Right lobe of liver (tissue), 6 donors: ENCODE results near the gene MTA1. TPM values are rescaled to one million over a fixed set of nuclear protein-coding genes. Genes with fewer than 3 reads are reported as not detected.

ENCODE experiments used
- ATAC-seq, 4 donors: fragments of 200-7000 bp; cut with Tn5 transposase; one replicate each; pipeline ENCODE4 v1.9.1; 2020; ENCODE audit warnings: mild to moderate bottlenecking in 4 of 4, moderate library complexity in 4 of 4
- DNase-seq, 3 donors: peaks; one replicate each; pipeline ENCODE4 v3.0.0-alpha.2; 2020
- H3K27ac ChIP-seq, 3 donors: fragments of 200-600 bp; one replicate each; pipeline ENCODE4 v1.8.0; 2022
- H3K27me3 ChIP-seq, 2 donors: fragments of 200-600 bp; one replicate each; pipeline ENCODE4 v1.8.0; 2022
- H3K36me3 ChIP-seq, 4 donors: fragments of 200-600 bp; sonication (generic) in 1 of 4; one replicate each; pipeline versions ENCODE4 v1.5.1 to v1.8.0; 2017 to 2022; ENCODE audit warnings: control low read depth in 1 of 4
- H3K4me1 ChIP-seq, 4 donors: fragments of 200-600 bp; sonication (generic) in 1 of 4; one replicate each; pipeline versions ENCODE4 v1.5.1 to v1.8.0; 2017 to 2022; ENCODE audit warnings: control low read depth in 1 of 4
- H3K4me3 ChIP-seq, 3 donors: fragments of 200-600 bp; one replicate each; pipeline ENCODE4 v1.8.0; 2022
- H3K9me3 ChIP-seq, 4 donors: fragments of 200-600 bp; sonication (generic) in 1 of 4; one replicate each; pipeline versions ENCODE4 v1.5.1 to v1.8.0; 2017 to 2022; ENCODE audit warnings: control low read depth in 1 of 4
- POLR2A ChIP-seq: fragments of 450-650 bp; IDR thresholded peaks from one replicate; pipeline ENCODE4 v1.6.1; 2017; ENCODE audit warnings: antibody characterized with exemption, mild to moderate bottlenecking
- WGBS: methylation state at CpG from one replicate; pipeline ENCODE4 v1.1.6; 2018; ENCODE audit warnings: low coverage, low lambda C conversion rate; ENCODE audit not compliant: insufficient coverage; ENCODE audit errors: missing lambda C conversion rate; 5-methylcytosine and 5-hydroxymethylcytosine counted together
- intact Hi-C, 2 donors: fragments of 100-400 bp; cut with DNase I; formaldehyde crosslinking; loops; one replicate each; pipeline versions ENCODE4 v1.11.2 to v1.14.1; 2022
- total RNA-seq, 6 experiments: library from RNA; depleted of rRNA in 2 of 6; stranded (reverse); fragments of >200 nt in 2 of 6; fragmentation: NEBNext Ultra II Directional in 3 of 6; extraction: Animal tissue kit (Norgen Biotek cat#: 25700) in 3 of 6; gene quantifications; one replicate each; pipeline versions ENCODE4 v1.1.0 to v1.2.4, GENCODE V29; 2016 to 2023
- TF ChIP-seq, protein P1 (sequence below), 4 donors: fragments of 200-600 bp in 3 of 4; fragments of 450-650 bp in 1 of 4; IDR thresholded peaks; one replicate each; pipeline versions ENCODE4 v1.5.1 to v1.8.0; 2016 to 2022; ENCODE audit warnings: antibody characterized with exemption in 4 of 4, mild to moderate bottlenecking in 2 of 4
- donor health status: DM: no; HTN: yes; CAD: no.
- donor health status: DM: no; HTN: no; CAD: no.
- donor health status: DM: no; HTN: no; CAD: no.
- donor health status: DM: no; HTN: yes; CAD: no.
- donor health status: DM: no; HTN: yes; CAD: no.

Gene MTA1
- total RNA-seq, 6 experiments from 2014 or later = 18.6 to 45.1 (median 29.2) TPM

DNA sequence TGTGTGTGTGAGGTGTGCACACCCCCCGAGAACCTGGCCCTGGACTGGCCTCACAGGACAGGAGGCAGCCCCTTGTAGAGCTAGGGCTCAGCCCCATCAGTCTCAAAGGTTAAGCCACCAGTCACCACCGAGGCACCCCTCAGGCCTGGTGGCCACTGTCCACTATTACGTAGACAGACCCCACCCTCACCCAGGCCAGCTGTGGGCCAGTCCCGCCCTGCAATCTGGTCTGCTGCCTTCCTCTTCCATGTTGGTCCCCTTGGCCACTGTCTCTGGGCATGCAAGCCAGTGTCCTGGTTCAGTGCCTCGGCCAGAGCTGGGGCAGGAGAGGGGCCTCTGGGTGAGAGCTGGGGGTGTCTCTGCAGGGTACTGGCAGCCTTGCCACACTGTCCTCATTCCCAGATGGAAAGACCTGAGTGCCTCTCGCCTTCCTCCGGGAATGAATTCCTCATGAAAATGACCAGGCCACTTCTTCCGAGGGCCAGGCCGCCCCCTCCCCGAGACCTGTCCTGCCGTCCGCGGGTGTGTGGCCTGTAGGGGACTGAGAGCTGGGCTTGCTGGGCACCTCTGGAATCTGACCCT is 22.2 kb upstream of the MTA1 start:
- ATAC-seq (no peak), DNase-seq (peak in 2 of 3 donors; percentile 21 to 57)
- Histone ChIP-seq H3K4me1 (peaks cover 0 to 6% (median 0%) of the 10 kb centered on the region in 4 donors), H3K4me3 (peak overlapping the region in 2 of 3 donors; percentile 71 to 94), H3K27ac (peak overlapping the region in 2 of 3 donors; percentile 82 to 83), H3K27me3 (no peaks in the 10 kb centered on the region), H3K36me3 (peaks cover 0 to 3% (median 0%) of the 10 kb centered on the region in 4 donors), H3K9me3 (no peaks in the 10 kb centered on the region)
- intact Hi-C loops = no loop called here
- WGBS = 93% methylated on average over 2 of the region's 13 CpGs
- TF ChIP-seq, protein P1, sequence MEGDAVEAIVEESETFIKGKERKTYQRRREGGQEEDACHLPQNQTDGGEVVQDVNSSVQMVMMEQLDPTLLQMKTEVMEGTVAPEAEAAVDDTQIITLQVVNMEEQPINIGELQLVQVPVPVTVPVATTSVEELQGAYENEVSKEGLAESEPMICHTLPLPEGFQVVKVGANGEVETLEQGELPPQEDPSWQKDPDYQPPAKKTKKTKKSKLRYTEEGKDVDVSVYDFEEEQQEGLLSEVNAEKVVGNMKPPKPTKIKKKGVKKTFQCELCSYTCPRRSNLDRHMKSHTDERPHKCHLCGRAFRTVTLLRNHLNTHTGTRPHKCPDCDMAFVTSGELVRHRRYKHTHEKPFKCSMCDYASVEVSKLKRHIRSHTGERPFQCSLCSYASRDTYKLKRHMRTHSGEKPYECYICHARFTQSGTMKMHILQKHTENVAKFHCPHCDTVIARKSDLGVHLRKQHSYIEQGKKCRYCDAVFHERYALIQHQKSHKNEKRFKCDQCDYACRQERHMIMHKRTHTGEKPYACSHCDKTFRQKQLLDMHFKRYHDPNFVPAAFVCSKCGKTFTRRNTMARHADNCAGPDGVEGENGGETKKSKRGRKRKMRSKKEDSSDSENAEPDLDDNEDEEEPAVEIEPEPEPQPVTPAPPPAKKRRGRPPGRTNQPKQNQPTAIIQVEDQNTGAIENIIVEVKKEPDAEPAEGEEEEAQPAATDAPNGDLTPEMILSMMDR (IDR thresholded peaks at IDR 0.05) = no peak
- no peak for TF ChIP-seq POLR2A

DNA sequence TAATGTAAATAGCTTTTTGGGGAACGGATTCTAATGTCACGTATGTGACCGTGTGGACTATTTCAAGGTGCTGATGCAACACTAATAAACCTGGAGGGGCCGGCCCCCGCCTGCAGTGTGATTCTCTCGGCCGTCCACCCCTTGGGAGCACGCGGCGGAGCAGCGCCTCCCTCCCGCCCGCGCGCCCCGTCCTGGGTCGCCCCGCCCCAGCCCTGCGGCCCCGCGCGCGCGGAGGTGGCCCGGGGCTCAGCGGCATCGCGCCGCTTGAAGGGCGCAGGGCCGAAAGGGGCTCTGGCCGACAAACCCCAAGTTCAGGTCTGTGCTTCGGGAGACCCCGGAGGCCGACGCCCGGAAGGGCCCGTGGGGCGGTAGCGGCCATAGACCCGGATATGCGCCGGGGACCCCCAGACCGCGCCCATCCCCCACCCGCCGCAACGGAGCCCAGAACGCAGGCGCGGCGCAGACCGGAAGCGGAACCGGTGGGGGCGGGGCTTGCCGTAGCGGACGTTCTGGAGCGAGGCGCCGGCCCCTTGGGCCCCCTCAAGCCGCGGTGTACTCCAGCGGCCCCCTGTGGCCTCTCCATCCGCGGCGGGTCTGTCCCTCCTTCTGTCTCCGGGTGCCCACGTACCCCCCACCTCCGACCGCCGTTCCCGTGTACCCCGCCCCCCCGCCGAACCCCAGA is 21.4 kb upstream of the MTA1 start, which contains the start of gene TEX22:
Gene TEX22, plus strand, starts transcription at position 495 of the 682 bp plus-strand sequence. CDS start 803 bp downstream, outside the sequence.
- peak; percentile 66 for TF ChIP-seq POLR2A
- TF ChIP-seq, protein P1 (IDR thresholded peaks at IDR 0.05) = no peak
- WGBS = 0% methylated on average over 13 of the region's 77 CpGs
- peaks cover 0 to 6% (median 0%) of the 10 kb centered on the region in 4 donors for H3K4me1 ChIP-seq
- DNase-seq (peak; percentile 88 to 90 (median 90)), ATAC-seq (peak; percentile 86 to 93 (median 92))
- H3K9me3 ChIP-seq = no peaks in the 10 kb centered on the region
- H3K27ac ChIP-seq = peak within 1 kb of the TSS; percentile 69 to 83 (median 82)
- H3K27me3 ChIP-seq = no peaks in the 10 kb centered on the region
- intact Hi-C loops = no loop called here
- H3K4me3 ChIP-seq = peak within 1 kb of the TSS; percentile 71 to 94 (median 84)
- H3K36me3 ChIP-seq = peaks cover 0 to 3% (median 0%) of the 10 kb centered on the region in 4 donors

DNA sequence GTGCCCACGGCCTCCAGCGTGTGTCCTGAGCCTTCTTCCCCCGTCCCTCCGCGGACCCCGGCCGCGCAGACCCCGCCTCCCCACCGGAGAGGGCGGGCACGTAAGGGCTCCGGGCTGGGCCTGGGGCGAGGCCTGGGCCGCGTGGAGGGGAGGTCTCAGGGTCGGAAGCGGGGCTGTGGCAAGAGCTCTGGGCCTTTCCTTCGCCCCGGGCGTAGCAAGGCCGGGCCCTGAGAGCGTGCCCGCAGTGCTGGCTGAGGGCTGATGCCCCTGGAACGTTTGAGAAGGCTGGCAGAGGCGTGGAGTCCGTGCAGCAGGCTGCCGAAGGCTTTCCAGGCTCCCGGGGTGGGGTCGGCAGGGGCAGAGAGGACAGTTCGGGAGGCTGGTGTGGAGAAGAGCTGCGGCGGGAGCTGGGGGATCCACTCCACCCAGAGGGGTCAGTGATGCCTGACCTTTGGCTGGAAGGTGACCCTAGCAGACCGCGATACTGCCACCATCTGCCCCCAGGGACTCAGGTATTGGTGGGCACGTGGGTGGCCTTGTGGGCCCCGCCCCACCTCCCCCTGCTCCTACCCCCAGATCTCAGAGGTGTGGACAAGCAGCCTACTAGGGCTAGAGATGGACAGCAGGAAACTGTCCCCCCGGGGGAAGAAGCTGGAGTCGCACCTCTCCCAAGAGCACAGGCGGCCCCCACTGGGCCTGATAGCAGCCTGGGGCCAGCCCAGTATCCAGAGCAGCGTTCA is 20.7 kb upstream of the MTA1 start:
- WGBS = 3% methylated on average over 6 of the region's 41 CpGs
- intact Hi-C loops = no loop called here
- TF ChIP-seq, protein P1 (IDR thresholded peaks at IDR 0.05) = no peak
- no peak for TF ChIP-seq POLR2A
- H3K4me1 ChIP-seq = peaks cover 0 to 6% (median 0%) of the 10 kb centered on the region in 4 donors
- no peak for DNase-seq
- H3K36me3 ChIP-seq = peaks cover 0 to 3% (median 0%) of the 10 kb centered on the region in 4 donors
- H3K9me3 ChIP-seq = no peaks in the 10 kb centered on the region
- H3K4me3 ChIP-seq = peak overlapping the region; percentile 71 to 94 (median 84)
- H3K27me3 ChIP-seq = no peaks in the 10 kb centered on the region
- peak overlapping the region; percentile 69 to 83 (median 82) for H3K27ac ChIP-seq
- ATAC-seq = peak; percentile 37 to 47 (median 42)

GRCh38 chr14:105399466-105399775 is 20.2 kb upstream of the MTA1 start:
- no peak overlapping the region for H3K27ac ChIP-seq
- intact Hi-C loops = no loop called here
- TF ChIP-seq, protein P1 (IDR thresholded peaks at IDR 0.05) = no peak
- TF ChIP-seq POLR2A = no peak
- no peaks in the 10 kb centered on the region for H3K27me3 ChIP-seq
- DNase-seq (peak in 2 of 3 donors; percentile 20 to 54), ATAC-seq (no peak)
- peak overlapping the region in 2 of 3 donors; percentile 71 to 94 for H3K4me3 ChIP-seq
- peaks cover 0 to 3% (median 0%) of the 10 kb centered on the region in 4 donors for H3K36me3 ChIP-seq
- WGBS = 81% methylated on average over 3 of the region's 8 CpGs
- H3K9me3 ChIP-seq = no peaks in the 10 kb centered on the region
- H3K4me1 ChIP-seq = peaks cover 0 to 6% (median 0%) of the 10 kb centered on the region in 4 donors
